T-helper 2 cell treated with Interferon-gamma antibody and Interleukin-4, amounts not matched to agents 5 μg/mL and 100 μg/mL, for 36 hours (primary cell): ENCODE results near the gene PACS2.
A peak's percentile ranks its signal among the peaks of the same experiment; 100 is the strongest.

Experiments used
- DNase-seq: peaks from one replicate; pipeline ENCODE4 v3.0.0; 2021; ENCODE audit warnings: low spot score
- H3K27ac Mint-ChIP-seq: one replicate; pipeline ENCODE4 v1.8.0; 2021; ENCODE audit warnings: mild to moderate bottlenecking, mixed read lengths
- H3K27me3 Mint-ChIP-seq: one replicate; pipeline ENCODE4 v1.8.0; 2021; ENCODE audit warnings: low read depth, mixed read lengths
- H3K36me3 Mint-ChIP-seq: one replicate; pipeline ENCODE4 v1.8.0; 2021; ENCODE audit warnings: low read depth, mixed read lengths
- H3K4me1 Mint-ChIP-seq: one replicate; pipeline ENCODE4 v1.8.0; 2021; ENCODE audit warnings: low read depth, mixed read lengths
- H3K4me3 Mint-ChIP-seq: one replicate; pipeline ENCODE4 v1.8.0; 2022; ENCODE audit warnings: mild to moderate bottlenecking, moderate library complexity, mixed read lengths
- H3K9me3 Mint-ChIP-seq: one replicate; pipeline ENCODE4 v1.8.0; 2021; ENCODE audit warnings: mixed read lengths

The PACS2 gene

GRCh38 chr14:105415481-105416428 is 101.2 kb downstream of the PACS2 start:
- no peaks in the 10 kb centered on the region for H3K9me3 Mint-ChIP-seq
- H3K27ac Mint-ChIP-seq, result no peak overlapping the region
- DNase-seq, result no peak
- peak overlapping the region; percentile 71 for H3K4me3 Mint-ChIP-seq
- peaks cover 5% of the 10 kb centered on the region for H3K4me1 Mint-ChIP-seq
- H3K27me3 Mint-ChIP-seq, result peaks cover 18% of the 10 kb centered on the region
- H3K36me3 Mint-ChIP-seq, result peaks cover under 1% of the 10 kb centered on the region

- no peak overlapping the region for H3K4me3 Mint-ChIP-seq
Observed at GRCh38 chr14:105416671-105417070, 102.1 kb downstream of the PACS2 start.

GRCh38 chr14:105417690-105418121 is 103.2 kb downstream of the PACS2 start:
- Mint-ChIP-seq H3K4me3 (peak overlapping the region; percentile 26), H3K27me3 (peaks cover 10% of the 10 kb centered on the region), H3K27ac (no peak overlapping the region), H3K4me1 (peaks cover 16% of the 10 kb centered on the region), H3K36me3 (peaks cover 11% of the 10 kb centered on the region), H3K9me3 (no peaks in the 10 kb centered on the region)
- DNase-seq, result no peak

More at GRCh38 chr14:105416671-105417070, 102.1 kb downstream of the PACS2 start:
- Mint-ChIP-seq H3K9me3 (no peaks in the 10 kb centered on the region), H3K27me3 (peaks cover 12% of the 10 kb centered on the region), H3K4me1 (peaks cover 6% of the 10 kb centered on the region), H3K27ac (no peak overlapping the region), H3K36me3 (peaks cover 4% of the 10 kb centered on the region)
- no peak for DNase-seq

- H3K27ac Mint-ChIP-seq, result peak overlapping the region; percentile 63
Observed at GRCh38 chr14:105418269-105419194, 104.0 kb downstream of the PACS2 start.

GRCh38 chr14:105419195-105420091 is 104.9 kb downstream of the PACS2 start, which contains the start of gene MTA1:
MTA1 (plus strand) TSS chr14:105419827; CDS start chr14:105420036, 209 bp downstream.
- Mint-ChIP-seq H3K4me1 (peaks cover 18% of the 10 kb centered on the region), H3K27me3 (no peaks in the 10 kb centered on the region), H3K36me3 (peaks cover 13% of the 10 kb centered on the region), H3K4me3 (peak within 1 kb of the TSS; percentile 94), H3K27ac (peak within 1 kb of the TSS; percentile 91), H3K9me3 (no peaks in the 10 kb centered on the region)
- peak; percentile 50 for DNase-seq

More at GRCh38 chr14:105418269-105419194, 104.0 kb downstream of the PACS2 start:
- no peaks in the 10 kb centered on the region for H3K9me3 Mint-ChIP-seq
- H3K36me3 Mint-ChIP-seq, result peaks cover 11% of the 10 kb centered on the region
- peak overlapping the region; percentile 62 for H3K4me3 Mint-ChIP-seq
- H3K4me1 Mint-ChIP-seq, result peaks cover 17% of the 10 kb centered on the region
- H3K27me3 Mint-ChIP-seq, result peaks cover 3% of the 10 kb centered on the region
- DNase-seq, result no peak

GRCh38 chr14:105420101-105420973 is 105.8 kb downstream of the PACS2 start:
- Mint-ChIP-seq H3K27me3 (no peaks in the 10 kb centered on the region), H3K4me3 (peak overlapping the region; percentile 94), H3K27ac (peak overlapping the region; percentile 91), H3K9me3 (no peaks in the 10 kb centered on the region), H3K36me3 (peaks cover 13% of the 10 kb centered on the region), H3K4me1 (peaks cover 15% of the 10 kb centered on the region)
- DNase-seq, result no peak

- no peak for DNase-seq
- H3K9me3 Mint-ChIP-seq, result no peaks in the 10 kb centered on the region
- peak overlapping the region; percentile 91 for H3K27ac Mint-ChIP-seq
Observed at GRCh38 chr14:105420974-105421674, 106.6 kb downstream of the PACS2 start.

GRCh38 chr14:105421723-105422615 is 107.4 kb downstream of the PACS2 start:
- Mint-ChIP-seq H3K4me3 (peak overlapping the region; percentile 94), H3K27me3 (no peaks in the 10 kb centered on the region), H3K4me1 (peaks cover 15% of the 10 kb centered on the region), H3K27ac (peak overlapping the region; percentile 82), H3K9me3 (no peaks in the 10 kb centered on the region), H3K36me3 (peaks cover 18% of the 10 kb centered on the region)
- no peak for DNase-seq

More at GRCh38 chr14:105420974-105421674, 106.6 kb downstream of the PACS2 start:
- peak overlapping the region; percentile 94 for H3K4me3 Mint-ChIP-seq
- peaks cover 15% of the 10 kb centered on the region for H3K4me1 Mint-ChIP-seq
- H3K36me3 Mint-ChIP-seq, result peaks cover 15% of the 10 kb centered on the region
- no peaks in the 10 kb centered on the region for H3K27me3 Mint-ChIP-seq

- Mint-ChIP-seq H3K9me3 (no peaks in the 10 kb centered on the region), H3K27ac (peak overlapping the region; percentile 41), H3K4me1 (peaks cover 15% of the 10 kb centered on the region), H3K27me3 (no peaks in the 10 kb centered on the region), H3K36me3 (peaks cover 24% of the 10 kb centered on the region), H3K4me3 (no peak overlapping the region)
- no peak for DNase-seq
Observed at GRCh38 chr14:105422695-105423487, 108.3 kb downstream of the PACS2 start.

GRCh38 chr14:105423488-105424195 is 109.1 kb downstream of the PACS2 start:
- H3K9me3 Mint-ChIP-seq, result no peaks in the 10 kb centered on the region
- peaks cover 31% of the 10 kb centered on the region for H3K36me3 Mint-ChIP-seq
- H3K27me3 Mint-ChIP-seq, result no peaks in the 10 kb centered on the region
- H3K4me1 Mint-ChIP-seq, result peaks cover 15% of the 10 kb centered on the region
- no peak overlapping the region for H3K4me3 Mint-ChIP-seq
- H3K27ac Mint-ChIP-seq, result peak overlapping the region; percentile 26
- no peak for DNase-seq
